Measurements from ENCODE around the gene GRK3.

DNA sequence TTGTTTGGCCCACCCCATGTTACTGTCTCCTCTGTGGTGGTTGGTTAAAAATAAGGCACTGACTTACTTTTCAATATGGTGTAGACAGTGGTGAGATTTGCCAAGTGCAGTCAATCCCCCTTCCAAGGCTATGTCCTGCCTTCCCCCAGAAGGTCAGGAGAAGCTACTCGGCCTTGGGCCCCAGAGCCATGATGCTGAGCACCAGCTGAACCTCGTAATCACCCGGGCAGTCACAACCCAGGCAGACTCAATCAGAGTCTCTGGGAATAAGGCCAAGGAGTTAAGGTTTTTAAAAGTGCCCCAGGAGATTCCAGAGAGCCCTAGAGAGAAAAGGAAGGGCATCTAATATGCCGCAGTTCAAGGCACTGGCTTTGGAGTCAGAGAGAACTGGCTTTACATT is 201.3 kb downstream of the GRK3 start:
- TF ChIP-seq POLR2AphosphoS5 (IDR thresholded peaks at IDR 0.05) (no peak), POLR2A (IDR thresholded peaks at IDR 0.05) (no peak), EP300 (IDR thresholded peaks at IDR 0.05) (no peak)
- TF ChIP-seq, protein P1, sequence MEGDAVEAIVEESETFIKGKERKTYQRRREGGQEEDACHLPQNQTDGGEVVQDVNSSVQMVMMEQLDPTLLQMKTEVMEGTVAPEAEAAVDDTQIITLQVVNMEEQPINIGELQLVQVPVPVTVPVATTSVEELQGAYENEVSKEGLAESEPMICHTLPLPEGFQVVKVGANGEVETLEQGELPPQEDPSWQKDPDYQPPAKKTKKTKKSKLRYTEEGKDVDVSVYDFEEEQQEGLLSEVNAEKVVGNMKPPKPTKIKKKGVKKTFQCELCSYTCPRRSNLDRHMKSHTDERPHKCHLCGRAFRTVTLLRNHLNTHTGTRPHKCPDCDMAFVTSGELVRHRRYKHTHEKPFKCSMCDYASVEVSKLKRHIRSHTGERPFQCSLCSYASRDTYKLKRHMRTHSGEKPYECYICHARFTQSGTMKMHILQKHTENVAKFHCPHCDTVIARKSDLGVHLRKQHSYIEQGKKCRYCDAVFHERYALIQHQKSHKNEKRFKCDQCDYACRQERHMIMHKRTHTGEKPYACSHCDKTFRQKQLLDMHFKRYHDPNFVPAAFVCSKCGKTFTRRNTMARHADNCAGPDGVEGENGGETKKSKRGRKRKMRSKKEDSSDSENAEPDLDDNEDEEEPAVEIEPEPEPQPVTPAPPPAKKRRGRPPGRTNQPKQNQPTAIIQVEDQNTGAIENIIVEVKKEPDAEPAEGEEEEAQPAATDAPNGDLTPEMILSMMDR (IDR thresholded peaks at IDR 0.05), result no peak
